ENCODE data around the gene TIMM23B. TPM values are rescaled to one million over a fixed set of nuclear protein-coding genes. Genes with fewer than 3 reads are reported as not detected.
"Not testable (repeated sequence)": the region's sequence is repeated elsewhere in the genome, so short reads cannot be mapped to it uniquely, and the experiment has no call there.

TIMM23B gene
- total RNA-seq, 1 donor from 2014 or later = 30.5 TPM

DNA sequence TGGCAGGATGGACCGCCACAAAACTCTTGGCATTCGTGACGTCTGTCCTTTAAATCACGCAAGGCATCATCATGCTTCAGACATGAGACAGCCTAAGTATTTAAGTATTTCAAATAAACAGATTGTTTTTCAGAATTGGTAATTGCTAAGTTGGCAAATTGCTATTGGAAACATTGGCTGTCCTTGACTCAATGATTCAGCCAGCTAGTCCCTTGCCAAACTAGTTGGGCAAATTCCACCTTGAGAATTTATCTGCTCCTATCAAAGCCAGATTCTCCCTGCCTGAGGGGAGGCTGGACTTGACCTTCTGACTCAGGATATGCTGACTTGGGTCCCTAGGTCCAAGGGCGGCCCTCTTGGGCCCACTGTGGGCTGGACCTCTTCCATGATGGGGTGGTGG is 75.8 kb downstream of the TIMM23B start:
- H3K9me3 Mint-ChIP-seq; DNase-seq; H3K4me3 Mint-ChIP-seq; intact Hi-C loops (cut with micrococcal nuclease); H3K27ac Mint-ChIP-seq; H3K36me3 Mint-ChIP-seq (ENCODE audit: low read depth); H3K4me1 Mint-ChIP-seq; H3K27me3 Mint-ChIP-seq: not testable (repeated sequence)

DNA sequence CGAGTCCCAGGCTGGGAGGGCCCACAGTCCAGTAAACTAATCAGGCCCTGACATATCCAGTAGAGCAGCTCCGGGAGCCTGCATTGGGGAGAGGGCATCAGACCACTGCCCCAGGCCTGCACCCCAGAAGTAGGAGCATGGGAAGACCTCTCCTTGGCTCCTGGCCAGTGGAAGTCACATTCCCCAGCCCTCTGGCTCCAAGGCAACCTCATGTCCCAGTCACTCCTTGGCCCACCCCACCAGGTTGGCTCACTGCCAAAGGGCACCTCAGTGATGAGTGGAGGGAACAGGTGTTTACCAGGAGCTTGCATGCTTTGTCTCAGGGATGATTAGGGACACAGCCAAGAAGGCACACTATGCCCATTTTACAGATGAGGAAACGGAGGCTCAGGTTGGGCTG is 77.4 kb downstream of the TIMM23B start:
- H3K36me3 Mint-ChIP-seq (ENCODE audit: low read depth); H3K9me3 Mint-ChIP-seq; H3K4me3 Mint-ChIP-seq; DNase-seq; H3K4me1 Mint-ChIP-seq; H3K27ac Mint-ChIP-seq; intact Hi-C loops (cut with micrococcal nuclease); H3K27me3 Mint-ChIP-seq: not testable (repeated sequence)

GRCh38 chr10:50020451-50021024 is 78.7 kb downstream of the TIMM23B start:
- H3K27ac Mint-ChIP-seq; H3K36me3 Mint-ChIP-seq (ENCODE audit: low read depth); intact Hi-C loops (cut with micrococcal nuclease); H3K4me3 Mint-ChIP-seq; DNase-seq; H3K9me3 Mint-ChIP-seq; H3K4me1 Mint-ChIP-seq: not testable (repeated sequence)
- peaks cover 16% of the 10 kb centered on the region for H3K27me3 Mint-ChIP-seq

- H3K27ac Mint-ChIP-seq = no peak overlapping the region
- DNase-seq = no peak
- no peaks in the 10 kb centered on the region for H3K4me1 Mint-ChIP-seq
- no peak overlapping the region for H3K4me3 Mint-ChIP-seq
- H3K27me3 Mint-ChIP-seq = peaks cover 22% of the 10 kb centered on the region
- H3K9me3 Mint-ChIP-seq = no peaks in the 10 kb centered on the region
- H3K36me3 Mint-ChIP-seq (ENCODE audit: low read depth) = no peaks in the 10 kb centered on the region
- intact Hi-C loops (cut with micrococcal nuclease) = no loop called here
These were observed 79.8 kb downstream of the TIMM23B start for GRCh38 chr10:50021646-50022045.

Other genes with a start within 250 kb of the TIMM23B start
- gene OGDHL, start 179.7 kb upstream of the TIMM23B start, total RNA-seq = 0.89 and 0.97 TPM in 2 replicates
- gene PARG, start within 50 bp of the TIMM23B start, total RNA-seq = 35.1 and 39.2 TPM in 2 replicates
- gene AGAP6, start 46.4 kb downstream of the TIMM23B start, total RNA-seq = 26.9 and 28.8 TPM in 2 replicates
- 20.9 and 28.7 TPM in 2 replicates for gene WASHC2A, start 125.9 kb downstream of the TIMM23B start, total RNA-seq